HCT116 (cell line): ENCODE results near the gene PIP4K2A.

Experiments used
- CEBPB ChIP-seq: IDR thresholded peaks from 2 replicates; pipeline ENCODE4 v1.6.1; 2012; ENCODE audit warnings: low read depth
- EZH2 ChIP-seq: fragments of 200-600 bp; sonication (generic); IDR thresholded peaks from 2 replicates; pipeline ENCODE4 v1.6.1; 2017; ENCODE audit warnings: antibody characterized with exemption, mixed run types
- FOSL1 ChIP-seq: IDR thresholded peaks from 2 replicates; pipeline ENCODE4 v1.6.1; 2012; ENCODE audit warnings: low read depth
- POLR2A ChIP-seq: IDR thresholded peaks from 2 replicates; pipeline ENCODE4 v1.7.0; 2011; ENCODE audit warnings: borderline replicate concordance; ENCODE audit not compliant: insufficient read depth, insufficient read length; ENCODE audit errors: extremely low read depth
- POLR2AphosphoS5 ChIP-seq: IDR thresholded peaks from 2 replicates; pipeline ENCODE4 v1.6.1; 2011; ENCODE audit warnings: mild to moderate bottlenecking, low read depth, low read length, moderate library complexity
- SP1 ChIP-seq: IDR thresholded peaks from 2 replicates; pipeline ENCODE4 v1.6.1; 2012; ENCODE audit warnings: low read depth
- YY1 ChIP-seq: IDR thresholded peaks from 2 replicates; pipeline ENCODE4 v1.6.1; 2011; ENCODE audit warnings: low read length, low read depth, moderate library complexity, mild to moderate bottlenecking; ENCODE audit not compliant: insufficient replicate concordance; ENCODE audit errors: extremely low read depth
- TF ChIP-seq, protein P1 (sequence below), 3 experiments: fragments of 200-600 bp in 1 of 3; sonication (generic) in 1 of 3; IDR thresholded peaks in 2 of 3; conservative IDR thresholded peaks in 1 of 3; 2 replicates each; pipeline ENCODE4 v1.5.1; 2012 to 2017; ENCODE audit warnings: low read depth in 2 of 3, low read length in 2 of 3, antibody characterized with exemption in 1 of 3, borderline replicate concordance in 1 of 3, control low read depth in 1 of 3, mild to moderate bottlenecking in 1 of 3, mixed read lengths in 1 of 3, mixed run types in 1 of 3, moderate library complexity in 1 of 3; ENCODE audit not compliant: insufficient read depth in 1 of 3

GRCh38 chr10:22609719-22610465, 104.5 kb downstream of the PIP4K2A start:
- TF ChIP-seq YY1 = no peak
- TF ChIP-seq, protein P1, sequence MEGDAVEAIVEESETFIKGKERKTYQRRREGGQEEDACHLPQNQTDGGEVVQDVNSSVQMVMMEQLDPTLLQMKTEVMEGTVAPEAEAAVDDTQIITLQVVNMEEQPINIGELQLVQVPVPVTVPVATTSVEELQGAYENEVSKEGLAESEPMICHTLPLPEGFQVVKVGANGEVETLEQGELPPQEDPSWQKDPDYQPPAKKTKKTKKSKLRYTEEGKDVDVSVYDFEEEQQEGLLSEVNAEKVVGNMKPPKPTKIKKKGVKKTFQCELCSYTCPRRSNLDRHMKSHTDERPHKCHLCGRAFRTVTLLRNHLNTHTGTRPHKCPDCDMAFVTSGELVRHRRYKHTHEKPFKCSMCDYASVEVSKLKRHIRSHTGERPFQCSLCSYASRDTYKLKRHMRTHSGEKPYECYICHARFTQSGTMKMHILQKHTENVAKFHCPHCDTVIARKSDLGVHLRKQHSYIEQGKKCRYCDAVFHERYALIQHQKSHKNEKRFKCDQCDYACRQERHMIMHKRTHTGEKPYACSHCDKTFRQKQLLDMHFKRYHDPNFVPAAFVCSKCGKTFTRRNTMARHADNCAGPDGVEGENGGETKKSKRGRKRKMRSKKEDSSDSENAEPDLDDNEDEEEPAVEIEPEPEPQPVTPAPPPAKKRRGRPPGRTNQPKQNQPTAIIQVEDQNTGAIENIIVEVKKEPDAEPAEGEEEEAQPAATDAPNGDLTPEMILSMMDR (IDR thresholded peaks at IDR 0.05 in 2 of 3, conservative IDR thresholded peaks at IDR 0.05 in 1 of 3; ENCODE audit: borderline replicate concordance in 1 of 3, insufficient read depth in 1 of 3, low read depth in 2 of 3, low read length in 2 of 3) = 0 out of 6 replicates have a peak, but pooled peaks of 2 of the 3 experiments have one; percentile 6 to 13
- no peak for TF ChIP-seq CEBPB
- TF ChIP-seq EZH2 = no peak
- no peak for TF ChIP-seq POLR2AphosphoS5
- no peak for TF ChIP-seq SP1
- no peak for TF ChIP-seq POLR2A
- no peak for TF ChIP-seq FOSL1
